CD8-positive, alpha-beta memory T cell (primary cell): Measurements from ENCODE around the gene DAB2IP. TPM values are rescaled to one million over a fixed set of nuclear protein-coding genes. Genes with fewer than 3 reads are reported as not detected.
A peak's percentile ranks its signal among the peaks of the same experiment; 100 is the strongest.

Source experiments
- CTCF ChIA-PET: fragments of 350-600 bp; sonication (Branson Sonifier 250); formaldehyde crosslinking; loops from one replicate; lab custom pipeline; 2021; ENCODE audit warnings: antibody characterized with exemption; lab: Charles Lee
- POLR2A ChIA-PET: fragments of 350-600 bp; sonication (Branson Sonifier 250); formaldehyde crosslinking; loops from one replicate; lab custom pipeline; 2021; ENCODE audit warnings: antibody characterized with exemption; lab: Charles Lee
- DNase-seq, 5 donors: peaks; one replicate each; pipeline versions ENCODE4 v3.0.0 to v3.0.0-alpha.2; 2020 to 2022; ENCODE audit warnings: mixed read lengths in 1 of 5
- H3K27ac ChIP-seq: one replicate; pipeline ENCODE4 v1.7.0; 2013; ENCODE audit warnings: low read depth, mild to moderate bottlenecking, low read length, moderate library complexity
- H3K27me3 ChIP-seq: 2 replicates; pipeline ENCODE4 v1.7.0; 2013; ENCODE audit warnings: low read length, mild to moderate bottlenecking; ENCODE audit not compliant: insufficient read depth, poor library complexity, severe bottlenecking
- H3K36me3 ChIP-seq: 2 replicates; pipeline ENCODE4 v1.7.0; 2013; ENCODE audit warnings: mild to moderate bottlenecking, low read length, moderate library complexity; ENCODE audit not compliant: insufficient read depth
- H3K4me1 ChIP-seq: 2 replicates; pipeline ENCODE4 v1.7.0; 2013; ENCODE audit warnings: mild to moderate bottlenecking, low read length, moderate library complexity; ENCODE audit not compliant: insufficient read depth
- H3K4me3 ChIP-seq: 2 replicates; pipeline ENCODE4 v1.7.0; 2013; ENCODE audit warnings: mild to moderate bottlenecking, low read length
- H3K9me3 ChIP-seq: 2 replicates; pipeline ENCODE4 v1.7.0; 2013; ENCODE audit warnings: mild to moderate bottlenecking, low read length
- H3K27ac Mint-ChIP-seq, 8 donors: one replicate each; pipeline ENCODE4 v1.8.0; 2020 to 2021; ENCODE audit warnings: mixed read lengths in 8 of 8, mild to moderate bottlenecking in 6 of 8, inconsistent platforms in 3 of 8, moderate library complexity in 3 of 8
- H3K27me3 Mint-ChIP-seq, 2 donors: one replicate each; pipeline ENCODE4 v1.8.0; 2020 to 2021; ENCODE audit warnings: mixed read lengths in 2 of 2, mild to moderate bottlenecking in 1 of 2, moderate library complexity in 1 of 2
- H3K36me3 Mint-ChIP-seq, 3 donors: one replicate each; pipeline ENCODE4 v1.8.0; 2020 to 2021; ENCODE audit warnings: mixed read lengths in 3 of 3, inconsistent platforms in 1 of 3, mild to moderate bottlenecking in 1 of 3
- H3K4me1 Mint-ChIP-seq, 3 donors: one replicate each; pipeline ENCODE4 v1.8.0; 2020 to 2021; ENCODE audit warnings: mixed read lengths in 3 of 3, inconsistent platforms in 1 of 3, mild to moderate bottlenecking in 1 of 3
- H3K4me3 Mint-ChIP-seq, 7 donors: one replicate each; pipeline ENCODE4 v1.8.0; 2020 to 2021; ENCODE audit warnings: mixed read lengths in 7 of 7, mild to moderate bottlenecking in 6 of 7, moderate library complexity in 4 of 7, inconsistent platforms in 2 of 7
- H3K9me3 Mint-ChIP-seq, 5 donors: one replicate each; pipeline ENCODE4 v1.8.0; 2020 to 2022; ENCODE audit warnings: mixed read lengths in 5 of 5, mild to moderate bottlenecking in 3 of 5, moderate library complexity in 2 of 5, inconsistent platforms in 1 of 5
- polyA plus RNA-seq: library from polyadenylated mRNA; unstranded; fragments of 300-500 nt; fragmentation: Illumina TruSeq; gene quantifications from one replicate; pipeline ENCODE4 v1.2.3, GENCODE V29; 2021
- total RNA-seq, 2 experiments: library from RNA; stranded (reverse); gene quantifications; one replicate each; pipeline ENCODE4 v1.2.3, GENCODE V29; 2021

Gene DAB2IP
- total and polyA plus RNA-seq, 3 experiments from 2014 or later: 0.15 to 0.41 (median 0.27) TPM

DNA sequence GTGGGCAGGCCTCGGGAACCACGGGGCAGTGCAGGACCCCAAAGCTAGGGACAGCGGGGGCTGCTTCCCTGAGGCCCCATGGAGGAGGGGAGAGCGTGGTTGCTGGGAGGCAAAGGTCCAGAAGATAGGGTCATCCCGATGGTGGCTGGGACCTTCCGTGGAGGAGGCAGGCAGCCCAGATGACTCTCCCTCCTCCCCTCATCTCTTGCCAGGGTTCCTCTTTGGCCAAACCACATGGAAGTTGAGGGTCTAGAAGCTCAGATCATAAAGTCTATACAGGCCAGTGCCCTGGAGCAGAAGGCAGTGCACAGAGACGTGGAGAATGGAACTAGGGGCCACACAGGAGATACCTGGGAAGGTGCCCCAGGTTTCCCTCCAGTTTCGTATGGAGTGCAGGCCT is 22.6 kb downstream of the DAB2IP start:
- no peaks in the 10 kb centered on the region for H3K4me1 Mint-ChIP-seq
- no peaks in the 10 kb centered on the region for H3K27me3 ChIP-seq
- no peaks in the 10 kb centered on the region for H3K36me3 ChIP-seq
- no peak overlapping the region for H3K4me3 ChIP-seq
- no peaks in the 10 kb centered on the region for H3K4me1 ChIP-seq
- ChIA-PET CTCF (interaction anchor here (2.1 kb wide), 1 partner anchor 10 kb away, joined by 6 read pairs; no protein-coding TSS in a partner anchor), POLR2A (no interaction called here)
- H3K27ac ChIP-seq: no peak overlapping the region
- no peak for DNase-seq
- no peak overlapping the region for H3K4me3 Mint-ChIP-seq
- no peak overlapping the region for H3K27ac Mint-ChIP-seq
- no peaks in the 10 kb centered on the region for H3K36me3 Mint-ChIP-seq
- H3K27me3 Mint-ChIP-seq: peaks cover 16 to 31% of the 10 kb centered on the region in 2 donors
- peaks cover 0 to 4% (median 0%) of the 10 kb centered on the region in 5 donors for H3K9me3 Mint-ChIP-seq
- H3K9me3 ChIP-seq: no peaks in the 10 kb centered on the region

GRCh38 chr9:121674952-121675351 is 23.5 kb downstream of the DAB2IP start:
- H3K27ac ChIP-seq: no peak overlapping the region
- no peaks in the 10 kb centered on the region for H3K4me1 ChIP-seq
- Mint-ChIP-seq H3K36me3 (no peaks in the 10 kb centered on the region), H3K27ac (no peak overlapping the region), H3K27me3 (peaks cover 15 to 30% of the 10 kb centered on the region in 2 donors), H3K4me1 (no peaks in the 10 kb centered on the region), H3K9me3 (peaks cover 0 to 4% (median 0%) of the 10 kb centered on the region in 5 donors), H3K4me3 (no peak overlapping the region)
- no peaks in the 10 kb centered on the region for H3K9me3 ChIP-seq
- DNase-seq: no peak
- ChIA-PET CTCF (no interaction called here), POLR2A (no interaction called here)
- no peak overlapping the region for H3K4me3 ChIP-seq
- no peaks in the 10 kb centered on the region for H3K27me3 ChIP-seq
- H3K36me3 ChIP-seq: no peaks in the 10 kb centered on the region

GRCh38 chr9:121675381-121675780 is 23.9 kb downstream of the DAB2IP start:
- H3K4me3 Mint-ChIP-seq: no peak overlapping the region
- ChIA-PET POLR2A (no interaction called here), CTCF (no interaction called here)
- H3K27me3 ChIP-seq: no peaks in the 10 kb centered on the region
- H3K36me3 Mint-ChIP-seq: no peaks in the 10 kb centered on the region
- no peaks in the 10 kb centered on the region for H3K36me3 ChIP-seq
- no peak for DNase-seq
- no peak overlapping the region for H3K4me3 ChIP-seq
- H3K27me3 Mint-ChIP-seq: peaks cover 16 to 28% of the 10 kb centered on the region in 2 donors
- H3K27ac Mint-ChIP-seq: no peak overlapping the region
- H3K27ac ChIP-seq: no peak overlapping the region
- peaks cover 0 to 4% (median 0%) of the 10 kb centered on the region in 5 donors for H3K9me3 Mint-ChIP-seq
- H3K4me1 Mint-ChIP-seq: no peaks in the 10 kb centered on the region
- H3K9me3 ChIP-seq: no peaks in the 10 kb centered on the region
- H3K4me1 ChIP-seq: no peaks in the 10 kb centered on the region

DNA sequence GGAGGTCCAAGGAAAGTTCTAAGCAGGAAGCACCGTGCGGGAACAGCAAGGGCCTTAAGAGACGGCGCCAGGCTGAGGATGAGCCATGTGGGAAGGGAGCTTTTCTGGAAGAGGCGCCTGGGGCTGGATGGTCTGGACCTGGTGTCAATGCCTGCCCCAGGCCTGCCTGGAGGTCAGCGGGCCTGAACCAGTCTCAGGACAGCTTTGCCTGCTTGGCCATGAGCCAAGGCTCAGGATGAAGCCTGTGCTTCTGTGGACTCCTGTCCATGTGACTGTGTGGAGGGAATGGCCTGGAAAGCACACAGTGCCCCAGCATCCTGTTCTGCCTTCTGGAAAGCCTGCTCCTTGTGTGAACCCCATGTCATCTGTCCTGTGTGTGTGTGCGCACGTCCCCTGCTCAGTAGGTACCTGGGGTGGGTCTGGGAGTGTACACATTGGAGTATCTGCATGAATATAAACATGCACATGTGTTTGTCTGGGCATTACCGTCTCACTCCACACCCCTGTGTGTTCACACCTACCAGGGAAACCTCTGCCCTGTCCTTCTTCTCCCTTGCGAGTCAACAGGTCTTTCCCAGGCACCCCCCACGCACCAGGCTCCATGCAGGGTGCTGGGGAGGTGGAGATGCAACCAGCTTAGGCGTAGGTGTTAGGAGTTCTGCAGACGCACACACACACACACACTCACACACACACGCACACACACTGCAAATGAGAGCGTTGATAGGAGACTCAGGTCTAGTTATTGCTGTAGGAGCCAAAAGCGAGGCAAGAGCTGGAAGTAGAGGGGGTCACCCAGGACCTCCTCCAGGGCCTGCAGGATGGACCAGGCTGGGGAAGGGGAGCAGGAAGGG is 24.8 kb downstream of the DAB2IP start:
- Mint-ChIP-seq H3K9me3 (peaks cover 0 to 2% (median 0%) of the 10 kb centered on the region in 5 donors), H3K36me3 (no peaks in the 10 kb centered on the region), H3K27me3 (peaks cover 11 to 24% of the 10 kb centered on the region in 2 donors), H3K4me3 (no peak overlapping the region), H3K4me1 (no peaks in the 10 kb centered on the region), H3K27ac (no peak overlapping the region)
- CTCF ChIA-PET: no interaction called here
- Histone ChIP-seq H3K36me3 (no peaks in the 10 kb centered on the region), H3K4me1 (no peaks in the 10 kb centered on the region), H3K27ac (no peak overlapping the region), H3K27me3 (no peaks in the 10 kb centered on the region), H3K9me3 (no peaks in the 10 kb centered on the region), H3K4me3 (no peak overlapping the region)
- POLR2A ChIA-PET: no interaction called here
- no peak for DNase-seq

GRCh38 chr9:121676926-121677325 is 25.5 kb downstream of the DAB2IP start:
- POLR2A ChIA-PET: no interaction called here
- Histone ChIP-seq H3K36me3 (no peaks in the 10 kb centered on the region), H3K27me3 (no peaks in the 10 kb centered on the region), H3K4me1 (no peaks in the 10 kb centered on the region), H3K9me3 (no peaks in the 10 kb centered on the region), H3K27ac (no peak overlapping the region), H3K4me3 (no peak overlapping the region)
- Mint-ChIP-seq H3K9me3 (no peaks in the 10 kb centered on the region), H3K27ac (no peak overlapping the region), H3K36me3 (no peaks in the 10 kb centered on the region), H3K4me1 (no peaks in the 10 kb centered on the region), H3K4me3 (no peak overlapping the region), H3K27me3 (peaks cover 8 to 27% of the 10 kb centered on the region in 2 donors)
- CTCF ChIA-PET: no interaction called here
- no peak for DNase-seq

- Mint-ChIP-seq H3K9me3 (no peaks in the 10 kb centered on the region), H3K4me3 (no peak overlapping the region), H3K27me3 (peaks cover 8 to 25% of the 10 kb centered on the region in 2 donors), H3K36me3 (no peaks in the 10 kb centered on the region), H3K4me1 (no peaks in the 10 kb centered on the region), H3K27ac (no peak overlapping the region)
- DNase-seq: no peak
- Histone ChIP-seq H3K27me3 (no peaks in the 10 kb centered on the region), H3K4me1 (no peaks in the 10 kb centered on the region), H3K27ac (no peak overlapping the region), H3K36me3 (no peaks in the 10 kb centered on the region), H3K9me3 (no peaks in the 10 kb centered on the region), H3K4me3 (no peak overlapping the region)
- POLR2A ChIA-PET: no interaction called here
- CTCF ChIA-PET: no interaction called here
Measured at GRCh38 chr9:121678501-121679022, 27.1 kb downstream of the DAB2IP start.

DNA sequence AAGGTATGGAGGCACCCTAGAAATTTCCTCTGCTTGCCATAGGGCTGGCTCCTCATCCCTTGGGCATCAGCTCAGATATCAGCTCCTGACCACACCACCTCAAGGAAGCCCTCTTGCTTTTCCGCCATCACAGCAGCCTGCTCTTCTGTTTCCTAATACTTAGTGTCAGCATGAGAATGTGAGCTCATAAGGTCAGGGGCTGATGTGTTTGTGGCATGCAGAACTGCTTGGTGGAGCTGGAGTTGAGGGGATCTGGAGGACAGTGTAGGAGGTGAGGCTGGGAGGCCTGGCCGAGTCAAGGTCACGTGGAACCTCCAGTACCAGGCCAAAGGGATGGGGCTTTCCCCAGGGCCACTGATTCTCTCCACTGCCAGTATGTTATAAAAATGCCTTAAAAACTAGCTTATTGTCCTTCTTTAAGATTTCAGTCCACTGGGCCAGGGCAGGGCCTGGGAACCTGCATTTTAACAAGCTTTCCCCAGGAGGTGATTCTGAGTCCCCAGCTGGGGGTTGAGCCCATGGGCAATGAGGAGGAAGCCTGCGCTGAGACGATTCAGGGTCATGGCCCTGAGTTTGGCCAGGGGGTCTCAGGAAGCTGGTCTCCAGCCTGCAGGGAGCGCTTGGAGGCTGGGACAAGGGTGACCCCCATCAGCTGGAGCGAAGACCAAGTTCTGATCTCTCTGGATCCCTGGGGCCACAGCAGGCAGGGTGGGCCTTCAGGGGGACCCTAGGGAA is 28.6 kb downstream of the DAB2IP start:
- Mint-ChIP-seq H3K4me1 (no peaks in the 10 kb centered on the region), H3K27me3 (peaks cover 2 to 28% of the 10 kb centered on the region in 2 donors), H3K4me3 (no peak overlapping the region), H3K9me3 (no peaks in the 10 kb centered on the region), H3K36me3 (no peaks in the 10 kb centered on the region), H3K27ac (peak overlapping the region in 1 of 8 donors; percentile 65)
- H3K36me3 ChIP-seq: no peaks in the 10 kb centered on the region
- no peaks in the 10 kb centered on the region for H3K4me1 ChIP-seq
- H3K4me3 ChIP-seq: no peak overlapping the region
- no peaks in the 10 kb centered on the region for H3K27me3 ChIP-seq
- ChIA-PET POLR2A (no interaction called here), CTCF (no interaction called here)
- H3K27ac ChIP-seq: no peak overlapping the region
- DNase-seq: no peak
- no peaks in the 10 kb centered on the region for H3K9me3 ChIP-seq

- Mint-ChIP-seq H3K27me3 (peaks cover 2 to 34% of the 10 kb centered on the region in 2 donors), H3K27ac (no peak overlapping the region), H3K9me3 (no peaks in the 10 kb centered on the region), H3K36me3 (no peaks in the 10 kb centered on the region), H3K4me3 (no peak overlapping the region), H3K4me1 (no peaks in the 10 kb centered on the region)
- H3K9me3 ChIP-seq: no peaks in the 10 kb centered on the region
- H3K27ac ChIP-seq: no peak overlapping the region
- POLR2A ChIA-PET: no interaction called here
- CTCF ChIA-PET: no interaction called here
- no peaks in the 10 kb centered on the region for H3K36me3 ChIP-seq
- H3K4me3 ChIP-seq: no peak overlapping the region
- no peaks in the 10 kb centered on the region for H3K4me1 ChIP-seq
- H3K27me3 ChIP-seq: no peaks in the 10 kb centered on the region
- DNase-seq: no peak
Measured at GRCh38 chr9:121681404-121681803, 30.0 kb downstream of the DAB2IP start.
